Inflammatory macrophage treated with lipopolysaccharide for 1 hour (primary cell): ENCODE data around the gene ATG7.
"Not testable (repeated sequence)": the region's sequence is repeated elsewhere in the genome, so short reads cannot be mapped to it uniquely, and the experiment has no call there.

ENCODE experiments used
- DNase-seq, 2 donors: peaks; one replicate each; pipeline ENCODE4 v3.0.0-alpha.2; 2020 to 2022

The ATG7 gene

DNA sequence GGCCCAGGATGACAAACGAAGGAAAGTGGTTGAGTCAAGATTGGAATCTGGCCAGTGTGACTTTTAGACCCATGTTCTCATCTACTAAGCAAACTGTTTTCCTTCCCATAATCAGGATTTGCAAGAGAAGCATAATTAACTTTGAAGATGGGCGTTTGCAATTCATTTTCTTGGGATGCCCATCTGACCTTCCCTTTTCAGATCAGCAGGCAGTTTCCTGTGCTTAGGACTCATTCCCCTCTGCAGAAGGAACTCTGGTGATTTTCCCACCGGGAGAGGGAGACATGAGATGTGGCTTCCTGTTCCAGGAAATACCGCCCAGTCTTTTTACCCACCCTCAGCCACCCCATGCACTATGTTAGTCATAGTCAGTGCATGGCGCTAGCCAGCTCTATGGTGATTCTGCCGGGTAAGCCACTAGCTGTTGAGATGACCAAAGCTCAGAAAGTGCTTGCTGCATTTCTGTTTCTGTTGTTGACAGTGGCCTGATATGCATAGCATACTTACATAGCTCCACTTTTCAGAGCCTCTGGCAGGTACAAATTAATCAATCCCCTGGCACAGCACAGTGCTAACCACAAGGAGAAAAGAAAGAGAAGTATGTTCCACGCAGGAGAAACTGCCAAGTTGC lies 242.1 kb downstream of the ATG7 start:
- DNase-seq, result peak; percentile 48 to 67

DNA sequence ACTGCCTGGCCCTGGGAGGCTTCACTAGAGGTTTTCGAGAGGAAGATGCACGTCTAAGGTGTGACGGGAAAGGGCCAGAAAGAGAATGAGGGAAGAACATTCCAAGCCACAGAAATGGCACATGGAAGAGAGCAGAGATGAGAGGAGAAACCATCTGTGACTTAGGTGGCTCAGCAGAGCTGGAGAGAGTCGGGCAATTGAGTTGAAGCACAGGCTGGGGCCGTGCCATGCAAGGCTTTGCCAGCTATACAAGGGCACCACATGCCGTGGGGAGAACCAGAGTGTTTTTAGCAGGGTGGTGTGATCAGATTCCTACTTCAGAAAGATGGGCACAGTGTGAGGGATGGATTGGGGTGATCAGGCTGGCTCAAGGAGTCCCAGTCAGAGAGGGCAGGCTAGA lies 245.4 kb downstream of the ATG7 start:
- no peak for DNase-seq

DNA sequence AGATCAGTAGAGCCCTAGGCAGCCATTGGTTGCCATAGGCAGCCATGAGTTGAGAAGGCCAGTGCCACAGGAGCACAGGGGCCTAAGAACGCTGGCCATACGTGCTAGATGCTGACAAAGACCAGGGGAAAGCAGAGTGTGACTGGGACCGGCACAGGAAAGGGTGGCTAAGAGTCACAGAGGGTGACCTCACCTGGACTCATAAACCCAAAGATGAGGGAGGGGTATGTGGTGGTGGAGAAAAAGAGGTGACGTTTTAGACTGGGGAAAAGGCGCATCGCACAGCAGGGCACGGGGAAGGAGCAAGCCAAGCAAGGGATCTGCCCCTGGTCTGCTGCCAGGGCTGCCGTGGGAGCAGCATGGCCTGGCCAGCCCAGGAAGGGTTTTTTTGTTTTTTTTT lies 249.0 kb downstream of the ATG7 start:
- no peak for DNase-seq

DNA sequence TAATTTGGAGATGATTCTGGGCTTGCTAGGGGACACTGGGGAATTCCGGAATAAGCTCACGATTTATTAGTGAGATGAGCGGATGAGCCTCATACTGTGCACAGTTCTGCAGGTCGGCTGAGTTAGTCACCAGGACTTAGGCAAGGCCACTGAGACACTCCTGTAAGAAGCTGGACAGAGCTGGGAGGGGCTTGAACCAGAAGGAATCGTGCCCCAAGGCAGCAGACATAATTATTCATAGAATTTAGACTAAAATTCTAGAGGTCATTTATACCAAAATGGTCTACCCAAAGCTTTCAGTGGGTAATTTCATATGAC lies 250.2 kb downstream of the ATG7 start:
- no peak for DNase-seq

DNA sequence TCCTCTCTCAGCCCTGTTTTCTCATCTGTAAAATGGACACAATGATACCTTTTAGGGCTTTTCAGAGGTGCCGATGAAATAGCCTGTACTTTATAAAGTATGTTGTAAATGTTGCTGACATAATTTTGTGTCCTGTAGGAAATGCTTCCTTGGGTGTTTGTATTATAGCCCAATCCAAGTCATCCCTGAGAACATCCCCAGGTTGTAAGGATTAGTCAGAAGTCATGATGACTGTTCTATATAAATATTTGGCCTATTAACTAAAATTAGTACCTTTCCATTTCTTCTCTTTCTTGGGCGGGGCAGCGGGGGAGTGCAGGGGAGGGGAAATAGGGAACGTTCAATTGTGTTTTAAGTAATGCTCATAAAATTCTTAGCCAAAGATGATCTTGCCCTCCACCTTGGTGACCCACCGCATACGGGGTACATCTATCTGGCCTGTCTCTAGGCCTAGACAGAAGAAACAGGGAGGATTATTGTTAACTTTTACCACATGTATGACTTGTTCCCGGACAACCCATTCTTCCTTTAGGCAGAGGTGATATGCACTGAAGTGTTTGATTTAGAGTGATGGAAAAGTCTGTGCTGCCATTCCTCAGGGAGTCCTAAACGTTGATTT lies 250.9 kb downstream of the ATG7 start:
- DNase-seq, result no peak

DNA sequence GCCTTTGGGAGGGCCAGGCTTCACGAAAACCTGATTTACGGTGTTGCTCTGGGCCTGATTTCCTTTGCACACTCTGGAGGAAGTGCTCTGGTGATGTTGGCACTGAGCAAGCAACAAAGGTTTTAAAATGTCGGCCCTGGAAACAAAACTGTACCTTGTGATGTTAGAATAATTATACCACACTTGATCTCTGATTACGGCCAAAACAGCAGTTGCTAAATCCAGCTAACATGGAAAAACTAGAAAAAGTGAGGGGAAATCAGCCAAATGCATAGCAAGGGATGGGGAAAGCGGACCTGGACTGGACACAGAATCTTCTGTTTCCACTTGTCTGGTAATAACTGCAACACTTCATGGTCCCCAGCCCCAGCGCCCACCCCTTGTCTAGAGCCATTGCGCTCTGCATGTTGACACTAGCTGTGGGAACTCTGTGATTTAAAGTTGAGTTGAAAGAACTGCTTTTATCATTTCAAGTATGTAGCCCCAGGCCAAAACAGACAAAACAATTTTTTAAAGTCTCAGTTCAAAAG lies 251.4 kb downstream of the ATG7 start:
- no peak for DNase-seq

DNA sequence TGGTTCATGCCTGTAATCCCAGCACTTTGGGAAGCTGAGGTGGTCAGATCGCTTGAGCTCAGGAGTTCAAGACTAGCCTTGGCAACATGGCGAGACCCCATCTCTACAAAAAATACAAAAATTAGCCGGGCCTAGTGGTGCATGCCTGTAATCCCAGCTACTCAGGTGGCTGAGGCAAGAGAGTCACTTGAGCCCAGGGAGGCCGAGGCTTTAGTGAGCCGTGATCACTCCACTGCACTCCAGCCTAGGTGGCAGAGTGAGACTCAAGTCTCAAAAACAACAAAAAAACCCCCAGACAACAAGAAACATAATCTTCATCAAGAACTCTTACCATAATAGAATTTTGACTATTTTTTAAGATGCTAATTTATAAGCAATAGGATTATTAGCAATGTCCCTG lies 253.9 kb downstream of the ATG7 start:
- not testable (repeated sequence) for DNase-seq

DNA sequence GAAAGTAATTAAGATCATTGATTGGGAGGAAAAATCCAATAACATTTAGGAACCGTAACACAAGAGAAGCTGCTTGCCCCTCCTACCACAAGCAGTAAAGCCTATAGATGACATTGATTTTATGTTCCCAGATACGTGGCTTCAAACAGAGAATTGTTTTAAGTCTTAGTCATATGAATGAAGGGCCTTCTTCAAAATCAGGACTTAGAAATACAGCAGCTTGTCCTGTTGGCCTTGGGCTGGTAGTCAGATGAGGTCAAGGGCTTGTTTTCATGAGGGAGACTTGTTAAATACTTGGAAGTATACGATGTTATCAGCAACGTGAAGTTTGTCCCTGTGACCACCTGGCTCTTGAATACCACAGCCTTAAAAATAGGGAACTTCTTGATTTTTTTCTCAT lies 257.1 kb downstream of the ATG7 start:
- no peak for DNase-seq

DNA sequence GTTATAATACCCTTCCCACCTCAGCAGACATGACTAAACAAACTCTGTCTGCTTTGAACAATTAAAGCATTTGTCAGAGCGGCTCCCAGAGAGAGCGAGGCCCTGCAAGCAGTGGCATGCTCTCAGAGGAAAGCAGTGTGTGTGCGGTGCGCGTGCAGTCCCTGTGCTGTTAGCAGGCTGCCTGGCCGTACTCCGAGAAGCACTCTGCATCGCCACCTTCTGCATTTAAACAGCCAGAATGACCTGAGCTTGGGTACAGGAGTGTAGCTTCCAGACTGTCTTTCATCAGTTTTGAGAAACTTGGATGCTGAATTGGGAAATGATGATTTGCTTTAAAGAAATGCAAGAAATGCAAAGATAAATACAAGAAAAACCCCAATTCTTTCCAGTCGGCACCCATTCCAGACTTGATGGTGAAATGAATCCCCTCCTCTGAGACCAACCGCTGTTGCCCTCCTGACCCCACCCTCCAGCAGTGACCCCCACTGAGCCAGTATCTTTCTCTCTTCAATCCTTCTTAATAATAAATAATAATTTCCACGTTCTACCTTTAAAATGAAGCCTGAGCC lies 258.0 kb downstream of the ATG7 start:
- no peak for DNase-seq

DNA sequence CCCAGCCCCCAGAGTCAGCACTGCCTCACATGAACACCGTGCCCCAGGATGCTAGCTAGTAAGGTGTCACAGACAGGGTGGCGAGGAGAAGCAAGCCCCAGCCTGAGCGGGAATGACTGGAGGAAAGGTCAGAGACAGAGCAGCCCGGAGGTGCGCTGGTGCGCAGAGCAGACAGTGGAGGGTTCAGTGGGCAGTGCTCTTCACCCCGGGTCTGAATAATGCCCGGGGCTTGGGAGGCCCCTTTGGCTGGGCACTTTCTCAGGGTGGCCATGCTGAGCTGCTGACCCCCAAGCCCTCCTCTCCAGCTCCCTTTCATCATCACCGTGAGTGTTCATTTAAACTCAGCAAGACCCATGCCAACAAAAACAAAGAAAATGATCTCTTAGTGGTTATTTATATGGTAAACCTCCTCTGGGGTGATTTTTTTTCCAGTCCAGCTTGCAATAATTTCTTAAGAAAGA lies 260.8 kb downstream of the ATG7 start:
- DNase-seq, result no peak

DNA sequence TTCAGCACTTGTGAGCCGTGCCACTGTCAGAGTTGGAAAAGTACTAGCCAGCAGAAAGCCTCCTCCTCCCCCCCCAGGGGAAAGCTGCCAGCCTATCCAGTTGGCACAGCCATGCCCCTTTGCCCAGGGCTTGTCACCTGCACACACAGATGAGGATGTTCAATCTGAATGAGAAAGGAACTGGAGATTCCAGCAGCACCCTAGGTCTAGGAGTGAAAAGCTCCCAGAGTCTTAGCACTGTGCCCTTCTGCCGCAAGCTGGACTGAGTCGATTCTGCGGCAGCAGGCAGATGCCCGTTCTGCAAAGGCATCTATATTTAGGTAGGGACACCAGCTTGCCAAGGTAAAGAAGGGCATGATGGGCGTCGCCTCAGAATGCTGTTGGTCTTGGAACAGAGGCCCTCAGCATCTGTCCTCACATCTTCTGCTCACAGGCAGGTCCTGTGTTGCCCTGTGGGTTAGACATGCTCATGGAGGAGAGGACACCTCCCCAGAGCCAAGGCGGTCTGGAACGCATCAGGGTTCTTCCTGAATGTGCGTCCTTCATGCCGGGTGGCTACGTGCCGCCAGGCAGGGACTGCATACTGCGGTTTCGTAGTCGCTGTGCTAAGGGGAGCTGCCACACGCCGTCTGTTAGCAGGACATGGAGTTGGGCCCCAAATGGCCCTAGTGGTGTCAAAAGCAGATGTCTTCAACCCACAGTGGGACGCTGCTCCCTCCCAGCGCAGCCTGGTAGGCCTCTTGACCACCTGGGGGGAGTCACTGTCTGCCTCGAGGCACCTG lies 262.0 kb downstream of the ATG7 start:
- no peak for DNase-seq

DNA sequence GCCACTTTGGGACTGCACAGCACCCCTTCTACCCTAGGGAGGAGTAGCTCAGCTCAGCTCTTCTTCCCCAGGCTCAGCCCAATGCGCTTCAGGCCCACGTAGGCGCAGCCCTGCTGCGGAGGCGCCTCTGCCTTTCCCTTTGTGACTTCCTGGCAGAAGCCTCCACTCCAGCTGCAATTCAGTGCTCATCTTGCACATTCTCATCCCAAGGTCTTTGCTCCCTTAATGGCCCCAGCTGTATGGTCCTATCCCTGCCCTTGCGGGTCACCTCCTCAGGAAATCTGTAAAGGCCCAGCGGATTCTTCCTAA lies 262.6 kb downstream of the ATG7 start:
- no peak for DNase-seq

DNA sequence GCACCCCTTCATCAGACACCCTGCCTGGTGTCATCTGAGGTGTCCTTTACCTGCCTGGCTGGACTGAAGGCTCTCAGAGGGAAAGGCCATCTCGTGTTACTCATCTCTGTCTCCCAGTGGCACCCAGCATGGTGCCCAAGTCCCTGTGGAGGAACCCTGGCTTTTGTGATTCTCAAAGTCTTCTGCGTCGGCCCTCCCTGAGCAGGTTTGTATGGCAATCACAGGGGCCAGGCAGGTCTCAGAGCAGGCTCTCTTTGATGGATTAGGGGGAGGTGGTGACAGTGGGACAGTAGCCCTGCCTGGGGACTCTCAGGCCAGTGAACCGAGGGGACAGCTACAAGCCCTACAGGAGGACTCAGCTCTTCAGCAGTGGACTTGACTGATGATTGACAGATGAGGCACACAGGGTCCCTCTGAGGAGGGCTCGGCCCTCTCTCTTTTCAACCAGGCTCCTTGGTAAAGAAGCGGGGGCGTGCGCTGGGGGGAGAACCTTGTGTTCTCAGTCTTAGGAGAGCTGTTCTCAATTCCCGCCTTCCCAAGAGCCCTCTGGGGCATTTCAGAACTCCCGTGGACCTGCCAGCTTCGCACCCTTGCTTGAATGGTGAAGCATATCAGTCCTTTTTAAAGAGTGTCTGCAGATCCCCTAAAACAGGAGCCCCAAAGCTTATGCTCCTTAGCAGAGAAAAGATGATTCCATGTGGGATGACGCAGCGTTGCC lies 263.2 kb downstream of the ATG7 start:
- no peak for DNase-seq

DNA sequence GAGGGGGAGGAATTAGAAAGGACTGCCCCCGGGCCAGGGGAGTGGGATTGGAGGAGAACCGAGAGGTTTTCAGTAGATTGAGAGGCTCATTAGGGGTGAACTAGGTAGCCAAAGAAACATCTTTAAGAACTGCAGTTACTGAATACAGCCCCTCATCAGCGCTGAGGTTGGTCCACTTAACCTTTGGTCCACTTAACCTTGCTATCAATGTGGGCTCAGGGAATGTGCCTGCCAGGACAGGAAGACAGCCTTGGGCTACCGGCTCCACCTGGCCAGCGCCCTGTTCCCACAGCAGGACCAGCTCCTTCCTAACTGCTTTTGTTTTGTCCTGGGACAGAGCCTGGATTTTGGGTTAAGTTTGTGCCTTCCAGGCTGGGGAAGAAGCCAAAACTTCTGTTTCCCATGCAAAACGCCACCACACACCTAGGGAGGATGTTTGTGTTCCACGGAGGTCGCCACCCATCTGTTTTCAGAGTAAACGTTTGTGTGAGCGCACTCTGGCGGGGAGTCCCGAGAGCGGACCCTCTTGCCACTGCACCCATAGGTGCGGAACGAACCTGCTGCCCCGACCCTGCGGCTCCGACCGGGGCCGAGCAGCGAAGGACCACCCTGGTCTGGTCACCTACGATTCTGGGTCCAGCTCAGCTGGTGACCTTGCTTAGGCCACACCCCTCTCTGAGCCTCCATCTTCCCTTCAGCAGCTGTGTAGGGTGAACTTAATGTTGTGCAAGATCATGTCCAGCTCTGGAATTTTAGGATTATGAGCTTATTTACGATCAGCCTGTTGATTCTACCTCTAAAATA lies 264.1 kb downstream of the ATG7 start:
- DNase-seq, result no peak

DNA sequence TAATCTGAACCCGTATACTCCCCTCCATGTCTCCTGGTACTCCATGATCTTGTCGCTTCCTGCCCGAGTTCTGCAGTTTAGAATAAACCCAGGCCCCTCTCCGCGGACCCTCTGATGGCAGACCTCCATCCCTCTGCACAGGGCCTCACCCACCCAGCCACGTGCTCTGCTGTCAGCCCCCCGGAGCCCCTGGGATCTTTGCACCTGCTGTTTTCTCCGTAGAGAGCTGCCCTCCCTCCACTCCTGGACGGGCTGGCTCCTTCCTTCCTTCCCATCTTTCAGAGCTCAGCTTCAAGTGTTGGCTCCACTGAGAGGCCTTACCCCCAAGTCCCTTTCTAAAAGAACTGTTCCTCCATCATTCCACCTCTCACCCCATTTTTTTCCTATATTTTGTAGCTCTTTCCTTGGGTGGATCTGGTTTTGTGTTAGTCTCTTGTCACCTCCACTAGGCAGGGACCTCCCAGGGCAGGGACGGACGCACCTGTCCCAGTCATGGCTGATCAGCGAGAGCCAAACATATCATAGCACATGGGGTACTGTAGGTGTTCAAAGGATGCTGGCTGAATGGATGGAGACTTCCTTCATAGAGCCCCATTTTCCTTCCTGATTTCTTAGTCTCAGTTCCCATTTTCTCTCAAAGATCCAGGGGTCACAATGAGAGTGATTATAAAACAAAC lies 264.9 kb downstream of the ATG7 start:
- peak in 1 of 2 donors; percentile 11 for DNase-seq

DNA sequence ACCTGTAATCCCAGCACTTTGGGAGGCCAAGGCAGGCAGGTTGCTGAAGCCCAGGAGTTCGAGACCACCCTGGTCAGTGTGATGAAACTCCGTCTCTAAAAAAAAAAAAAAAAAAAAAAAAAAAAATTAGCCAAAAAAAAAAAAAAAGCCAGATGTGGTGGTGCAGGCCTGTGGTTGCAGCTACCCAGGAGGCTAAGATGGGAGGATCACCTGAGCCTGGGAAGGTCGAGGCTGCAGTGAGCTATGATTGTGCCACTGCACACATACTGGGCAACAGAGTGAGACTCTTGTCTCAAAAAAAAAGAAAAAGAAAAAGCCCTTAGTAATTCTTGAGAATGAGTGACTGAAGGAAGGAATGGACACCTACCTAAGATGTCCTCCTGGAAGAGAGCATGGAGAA lies 266.4 kb downstream of the ATG7 start:
- no peak for DNase-seq

DNA sequence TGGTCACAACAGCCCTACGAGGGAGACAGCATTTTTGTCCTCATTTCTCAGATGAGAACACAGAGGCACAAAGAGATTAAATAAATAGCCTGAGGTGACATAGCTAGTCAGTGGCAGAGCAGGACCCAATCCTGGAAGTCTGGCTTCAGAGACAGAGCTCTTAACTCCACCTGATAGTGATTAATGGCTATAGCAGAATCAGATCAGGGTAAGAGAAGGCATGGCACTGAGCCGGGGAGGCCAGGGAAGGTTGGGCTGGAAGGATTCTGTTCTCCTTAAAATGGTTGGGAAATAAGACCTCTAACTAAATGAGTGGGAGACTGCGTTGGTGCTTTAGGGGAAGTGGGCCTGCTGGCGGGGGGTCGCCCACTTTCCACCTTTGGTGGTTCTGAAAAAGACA lies 267.0 kb downstream of the ATG7 start:
- no peak for DNase-seq

DNA sequence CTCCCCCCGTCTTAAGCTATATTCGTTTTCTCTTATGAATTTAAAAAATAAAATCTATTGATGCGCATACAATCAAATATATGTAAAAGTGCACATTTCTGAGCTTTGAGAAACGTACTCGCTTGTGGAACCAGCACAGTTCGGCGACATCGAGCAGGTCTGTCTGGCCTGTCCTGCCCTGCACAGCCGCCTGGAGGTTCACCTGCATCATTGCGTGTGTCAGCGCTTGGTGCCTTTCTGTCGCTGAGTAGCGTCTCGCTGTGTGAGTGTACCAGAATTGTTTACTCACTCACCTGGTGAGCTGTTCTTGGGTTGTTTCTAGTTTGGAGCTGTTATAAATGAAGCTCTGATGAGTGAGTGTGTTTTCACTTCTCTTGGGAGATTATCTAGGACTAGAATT lies 267.5 kb downstream of the ATG7 start:
- DNase-seq, result no peak

DNA sequence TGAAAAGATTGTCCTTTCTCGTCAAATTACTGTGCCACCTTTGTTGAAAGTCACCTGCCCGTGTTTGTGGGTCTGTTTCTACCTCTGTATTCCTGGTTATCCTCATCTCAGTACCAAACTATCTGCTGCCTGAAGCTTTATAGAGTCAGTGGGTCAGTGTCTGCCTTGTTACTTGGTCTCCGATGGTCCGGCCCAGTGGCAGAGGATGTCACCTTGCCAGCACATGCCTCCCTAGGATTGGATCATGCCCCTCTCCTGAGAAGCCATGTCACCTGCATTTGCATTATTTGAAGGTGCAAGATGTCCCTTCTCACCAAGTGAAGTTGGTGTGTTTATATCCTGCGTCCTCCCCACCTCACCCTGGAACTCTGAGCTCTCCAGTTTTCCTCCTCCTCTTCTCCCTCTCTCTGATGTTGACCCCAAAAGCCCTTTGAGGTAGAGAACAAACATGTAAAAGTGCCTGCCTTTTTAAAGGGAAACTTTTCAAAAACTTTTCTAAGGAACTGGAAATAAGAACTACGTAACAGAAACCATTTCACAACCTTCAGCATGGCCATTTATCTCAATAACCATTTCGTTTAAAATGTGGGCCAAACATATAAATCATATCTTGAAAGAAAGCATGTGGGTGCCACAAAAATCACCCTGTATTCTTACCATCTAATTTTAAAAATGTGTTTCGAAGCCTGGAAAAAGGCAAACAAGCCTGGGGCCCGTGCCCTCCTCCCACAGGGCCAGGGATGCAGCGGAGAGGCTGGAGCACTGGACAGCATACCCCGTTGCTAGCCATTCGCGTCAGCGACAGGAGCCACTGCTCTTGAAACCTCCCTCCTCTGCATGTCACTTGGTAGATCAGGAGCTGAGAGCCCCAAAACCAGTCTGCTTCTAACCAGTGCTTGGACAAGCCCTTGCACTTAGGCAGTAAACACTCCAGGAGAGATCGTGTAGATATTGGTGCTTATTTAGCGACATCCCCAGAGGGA lies 269.4 kb downstream of the ATG7 start:
- DNase-seq, result peak in 1 of 2 donors; percentile 36

DNA sequence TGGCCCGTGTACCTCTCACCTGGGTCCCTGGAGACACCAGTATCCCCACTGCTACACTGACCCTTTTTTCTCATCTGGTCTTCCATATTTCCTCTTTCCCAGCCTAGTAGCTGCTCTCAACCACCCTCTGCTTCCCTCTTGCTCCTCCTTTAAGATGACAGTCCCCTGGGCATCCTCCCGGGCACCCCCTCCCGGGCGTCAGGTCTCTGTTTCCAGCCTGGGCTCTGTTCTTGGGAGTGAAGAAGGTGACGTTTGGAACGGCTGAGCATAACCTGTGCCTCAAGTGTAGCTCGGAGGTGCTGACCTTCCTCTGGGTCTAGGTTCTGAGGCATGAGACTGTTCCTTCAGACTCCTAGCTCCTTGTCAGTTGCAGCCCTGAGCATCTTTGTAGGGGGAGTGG lies 270.4 kb downstream of the ATG7 start:
- no peak for DNase-seq
